SK-N-SH (cell line): ENCODE measurements around the gene MMP13.

Source experiments
- CTCF ChIP-seq: fragments of 200-600 bp; sonication (generic); IDR thresholded peaks from 2 replicates; pipeline ENCODE4 v1.6.1; 2017; ENCODE audit warnings: antibody characterized with exemption, mild to moderate bottlenecking, moderate library complexity
- ELF1 ChIP-seq: IDR thresholded peaks from 2 replicates; pipeline ENCODE4 v1.4.0; 2012
- EZH2phosphoT487 ChIP-seq: fragments of 200-600 bp; sonication (generic); IDR thresholded peaks from 2 replicates; pipeline ENCODE4 v1.6.1; 2017; ENCODE audit warnings: low read depth, mixed run types, mild to moderate bottlenecking, antibody characterized with exemption, moderate library complexity, borderline replicate concordance
- MAX ChIP-seq: IDR thresholded peaks from 2 replicates; pipeline ENCODE4 v1.4.0; 2012; ENCODE audit warnings: low read depth
- NFIC ChIP-seq: IDR thresholded peaks from 2 replicates; pipeline ENCODE4 v1.4.0; 2012; ENCODE audit warnings: borderline replicate concordance
- NRF1 ChIP-seq: IDR thresholded peaks from 2 replicates; pipeline ENCODE4 v1.6.1; 2012; ENCODE audit warnings: low read depth, mild to moderate bottlenecking, low read length
- PBX3 ChIP-seq: IDR thresholded peaks from 2 replicates; pipeline ENCODE4; 2012
- RAD21 ChIP-seq: IDR thresholded peaks from 2 replicates; pipeline ENCODE4 v1.6.1; 2012; ENCODE audit warnings: mild to moderate bottlenecking, low read length
- REST ChIP-seq: IDR thresholded peaks from 2 replicates; pipeline ENCODE4 v1.6.1; 2012; ENCODE audit warnings: mild to moderate bottlenecking, low read depth, low read length, moderate library complexity
- ZBTB33 ChIP-seq: IDR thresholded peaks from 2 replicates; pipeline ENCODE4 v1.4.0; 2012; ENCODE audit warnings: low read depth, borderline replicate concordance

- TF ChIP-seq NFIC = no peak
- TF ChIP-seq CTCF = no peak
- TF ChIP-seq MAX = no peak
- TF ChIP-seq ZBTB33 = no peak
- no peak for TF ChIP-seq REST
- TF ChIP-seq RAD21 = no peak
- no peak for TF ChIP-seq NRF1
- no peak for TF ChIP-seq PBX3
- no peak for TF ChIP-seq ELF1
- TF ChIP-seq EZH2phosphoT487 = no peak
Observed at GRCh38 chr11:102933627-102934026, 21.9 kb downstream of the MMP13 start.
